HG03103 (cell line): ENCODE data around the gene CAD.
"Not testable (repeated sequence)": the region's sequence is repeated elsewhere in the genome, so short reads cannot be mapped to it uniquely, and the experiment has no call there.

ENCODE experiments used
- ATAC-seq: cut with Tn5 transposase; IDR thresholded peaks from one replicate; pipeline ENCODE4 v1.9.1; 2021; ENCODE audit warnings: low read depth; ENCODE audit not compliant: unreplicated experiment

Gene CAD

GRCh38 chr2:27217173-27218121 lies at the start of gene CAD:
Gene CAD (plus strand): TSS chr2:27217369. CDS start chr2:27217552, 183 bp downstream.
- ATAC-seq = peak; percentile 75

DNA sequence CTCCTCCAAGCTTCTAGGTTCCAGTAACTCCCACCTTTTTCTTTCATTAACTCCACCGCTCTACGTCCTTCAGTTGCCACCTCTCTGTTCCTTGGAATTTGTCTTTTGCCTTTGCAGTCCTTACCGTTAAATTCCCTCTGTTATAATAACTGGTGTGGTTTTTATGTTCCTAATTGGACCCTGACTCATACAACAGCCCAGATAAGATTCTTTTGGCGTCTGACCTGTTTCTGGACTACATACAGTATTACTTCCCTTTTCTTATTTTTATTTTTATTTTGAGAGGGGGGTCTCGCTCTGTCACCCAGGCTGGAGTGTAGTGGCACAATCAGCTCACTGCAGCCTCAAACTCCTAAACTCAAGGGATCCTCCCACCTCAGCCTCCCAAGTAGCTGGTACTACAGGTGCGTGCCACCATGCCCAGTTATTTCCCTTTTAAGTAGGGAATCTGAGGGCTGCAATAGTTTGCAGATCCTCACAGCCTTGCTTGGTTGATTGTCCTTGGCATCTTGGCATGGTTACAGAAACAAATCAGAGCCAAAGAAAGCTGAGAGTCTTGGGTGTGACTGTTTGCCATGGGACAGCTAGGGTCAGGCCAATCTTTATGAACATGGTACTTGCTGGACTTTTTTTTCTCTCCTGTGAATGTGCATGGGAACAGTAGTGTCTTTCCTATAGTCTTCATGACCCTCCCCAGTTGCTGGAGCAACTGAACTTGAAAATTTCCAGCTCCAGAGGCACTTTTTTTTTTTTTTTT lies 46.4 kb upstream of the CAD start:
- no peak for ATAC-seq

- ATAC-seq = no peak
Observed at GRCh38 chr2:27171351-27171848, 45.8 kb upstream of the CAD start.

- no peak for ATAC-seq
Observed at GRCh38 chr2:27174638-27175037, 42.5 kb upstream of the CAD start.

DNA sequence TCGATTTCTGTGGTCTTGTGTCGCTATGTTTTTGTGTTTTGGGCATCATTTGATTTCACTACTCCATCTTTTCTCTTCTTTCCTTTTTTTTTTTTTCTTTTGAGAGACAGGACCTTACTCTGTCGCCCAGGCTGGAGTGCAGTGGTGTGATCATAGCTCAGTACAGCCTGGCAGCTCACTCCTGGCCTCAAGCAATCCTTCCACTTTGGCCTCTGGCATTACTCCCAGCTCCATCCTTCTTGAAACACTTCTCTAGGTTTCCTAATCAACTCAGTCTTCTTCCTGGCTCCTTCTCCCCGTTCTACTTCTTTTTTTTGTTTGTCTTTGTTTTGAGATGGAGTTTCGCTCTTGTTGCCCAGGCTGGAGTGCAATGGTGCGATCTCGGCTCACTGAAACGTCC lies 41.8 kb upstream of the CAD start:
- no peak for ATAC-seq

- ATAC-seq = not testable (repeated sequence)
Observed at GRCh38 chr2:27175781-27176180, 41.4 kb upstream of the CAD start.

DNA sequence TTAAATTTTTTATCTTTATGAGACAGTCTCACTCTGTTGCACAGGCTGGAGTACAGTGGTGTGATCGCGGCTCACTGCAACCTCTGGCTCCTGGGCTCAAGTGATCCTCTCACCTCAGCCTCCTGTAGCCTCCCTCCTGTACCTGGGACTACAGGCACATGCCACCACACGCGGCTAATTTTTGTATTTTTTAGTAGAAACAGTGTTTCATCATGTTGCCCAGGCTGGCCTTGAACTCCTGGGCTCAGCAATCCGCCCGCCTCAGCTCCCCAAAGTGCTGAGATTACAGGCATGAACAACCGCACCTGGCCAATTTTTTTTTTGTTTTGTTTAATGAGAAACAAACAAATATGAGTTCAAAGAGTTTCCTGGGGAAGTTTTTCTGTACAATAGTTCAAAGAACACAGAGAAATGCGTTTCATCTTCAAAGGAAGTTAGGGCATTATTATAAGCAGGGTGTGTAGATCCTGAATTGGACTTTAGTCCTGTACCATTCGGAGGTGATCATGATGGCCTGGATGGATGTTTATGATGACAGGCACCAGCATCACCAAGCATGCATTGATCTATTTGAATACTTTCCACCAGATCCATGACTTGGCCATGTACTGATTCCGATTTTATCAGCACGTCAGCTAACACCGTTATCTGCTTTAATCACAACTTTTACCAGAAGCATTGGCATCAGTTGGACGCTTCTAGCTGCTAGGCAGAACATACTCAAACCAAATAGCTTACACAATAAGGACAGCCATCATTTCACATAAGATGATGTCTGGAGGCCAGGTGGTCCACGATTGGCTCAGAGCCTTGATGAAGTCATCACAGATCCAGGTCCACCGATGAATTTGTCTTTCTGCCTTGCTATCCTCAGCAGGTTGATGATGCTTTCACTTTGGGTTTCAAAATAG lies 39.5 kb upstream of the CAD start:
- ATAC-seq = no peak

- ATAC-seq = no peak
Observed at GRCh38 chr2:27178469-27178868, 38.7 kb upstream of the CAD start.

- ATAC-seq = no peak
Observed at GRCh38 chr2:27179344-27180000, 37.7 kb upstream of the CAD start.

GRCh38 chr2:27182346-27182745 lies 34.8 kb upstream of the CAD start:
- no peak for ATAC-seq

GRCh38 chr2:27184115-27184514 lies 33.1 kb upstream of the CAD start:
- no peak for ATAC-seq

DNA sequence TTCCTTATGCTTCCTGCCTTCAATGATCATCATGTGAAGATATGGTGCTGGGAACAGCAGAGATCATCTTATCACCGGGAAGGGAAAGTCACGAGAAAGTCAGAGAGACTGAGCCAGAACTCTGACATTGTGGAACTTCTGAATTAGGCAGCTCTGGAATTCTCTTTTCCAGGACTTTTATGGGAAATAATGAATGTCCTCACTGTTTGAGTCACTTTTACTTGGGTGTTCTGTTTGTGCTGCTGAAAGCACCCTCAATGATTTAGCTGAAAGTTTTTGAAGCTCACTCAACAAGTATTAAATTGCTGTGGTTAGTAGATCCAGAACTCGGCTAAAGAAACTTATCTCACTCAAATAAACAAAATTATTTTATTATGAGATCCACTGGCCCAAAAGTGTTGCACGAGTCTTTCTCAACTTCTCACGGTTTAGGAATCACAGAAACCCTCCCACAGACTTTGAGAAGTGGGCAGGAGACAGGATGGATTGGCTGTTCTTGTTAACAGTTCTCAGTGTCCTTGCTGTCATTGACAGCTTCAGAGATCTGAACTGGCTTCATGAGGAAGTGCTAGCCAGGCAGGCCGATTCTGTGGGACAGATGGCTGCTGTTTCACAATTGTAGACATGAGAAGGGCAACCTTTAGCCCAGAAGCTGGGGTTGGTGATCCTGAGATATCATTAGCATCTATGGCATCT lies 31.7 kb upstream of the CAD start:
- ATAC-seq = no peak

- ATAC-seq = no peak
Observed at GRCh38 chr2:27186613-27187345, 30.4 kb upstream of the CAD start.

GRCh38 chr2:27189989-27190388 lies 27.2 kb upstream of the CAD start:
- no peak for ATAC-seq

- ATAC-seq = no peak
Observed at GRCh38 chr2:27191070-27191829, 25.9 kb upstream of the CAD start.

DNA sequence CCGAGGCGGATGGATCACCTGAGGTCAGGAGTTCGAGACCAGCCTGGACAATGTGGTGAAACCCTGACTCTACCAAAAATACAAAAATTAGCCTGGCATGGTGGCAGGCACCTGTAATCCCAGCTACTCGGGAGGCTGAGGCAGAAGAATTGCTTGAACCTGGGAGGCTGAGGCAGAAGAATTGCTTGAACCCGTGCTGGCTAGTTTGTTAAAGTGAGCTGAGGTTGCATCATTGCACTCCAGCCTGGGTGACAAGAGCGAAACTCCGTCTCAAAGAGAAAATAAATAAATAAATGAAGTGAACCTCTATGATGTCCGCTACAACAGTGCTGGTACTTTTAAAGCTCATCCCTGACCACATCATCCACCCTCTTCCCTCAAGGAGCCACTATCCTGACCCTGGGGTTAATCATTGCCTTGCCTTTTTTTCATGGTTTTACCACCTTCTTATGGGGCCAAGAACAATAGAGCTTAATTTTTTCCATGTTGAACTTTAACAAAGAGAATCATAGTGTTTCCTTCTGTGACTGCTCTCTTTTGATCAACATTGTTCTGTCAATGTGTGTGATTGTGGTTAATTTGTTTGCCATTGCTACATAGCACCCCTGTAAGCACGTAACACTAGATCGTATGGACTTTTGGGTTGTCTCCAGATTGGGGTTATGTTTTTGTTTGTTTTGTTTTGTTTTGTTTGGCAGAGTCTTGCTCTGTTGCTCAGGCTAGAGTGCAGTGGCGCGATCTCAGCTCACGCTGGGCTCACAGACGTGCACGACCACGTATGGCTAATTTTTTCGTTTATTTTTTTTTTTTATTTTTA lies 22.4 kb upstream of the CAD start:
- no peak for ATAC-seq

DNA sequence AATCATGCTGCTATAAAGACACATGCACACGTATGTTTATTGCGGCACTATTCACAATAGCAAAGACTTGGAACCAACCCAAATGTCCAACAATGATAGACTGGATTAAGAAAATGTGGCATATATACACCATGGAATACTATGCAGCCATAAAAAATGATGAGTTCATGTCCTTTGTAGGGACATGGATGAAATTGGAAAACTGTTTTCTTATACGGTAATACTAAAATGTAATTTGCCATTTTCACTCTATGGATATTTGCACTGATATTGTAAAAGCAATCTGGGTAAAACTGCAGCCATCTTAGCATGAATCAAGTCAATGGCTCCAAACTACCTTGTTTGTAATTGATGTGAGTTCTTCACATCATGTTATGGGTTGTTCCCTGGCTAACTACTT lies 21.4 kb upstream of the CAD start:
- ATAC-seq = not testable (repeated sequence)
